ENCODE results near the gene MACIR.

MACIR gene

DNA sequence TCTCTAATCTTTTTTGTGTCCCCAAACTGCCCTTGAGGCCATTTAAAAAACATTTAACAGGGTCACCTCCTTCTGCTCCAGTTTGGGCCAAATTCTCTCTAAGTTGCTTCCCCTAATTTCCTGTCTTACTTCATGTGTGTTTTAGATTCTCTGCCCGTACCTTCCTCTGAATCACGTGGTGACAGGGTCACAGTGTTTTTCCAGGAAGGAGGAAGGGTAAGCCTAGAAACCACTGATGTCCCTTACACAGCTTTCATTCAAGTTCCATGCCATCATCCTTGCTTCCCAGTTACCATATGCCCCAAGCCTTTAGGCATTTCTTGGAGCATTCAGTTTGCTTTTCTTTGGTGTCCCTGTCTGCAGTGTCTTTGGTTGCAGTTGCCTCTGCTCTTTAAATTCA is 42.4 kb upstream of the MACIR start:
- Histone ChIP-seq H3K9ac (ENCODE audit: low read length) (no peak overlapping the region), H3K18ac (ENCODE audit: low read length) (no peak overlapping the region), H3K4ac (ENCODE audit: low read depth, low read length) (no peak overlapping the region), H2BK120ac (ENCODE audit: insufficient read depth, low read length, poor library complexity) (no peak overlapping the region), H3K27ac (ENCODE audit: low read depth, low read length) (no peak overlapping the region), H3K79me2 (ENCODE audit: control insufficient read depth, insufficient read depth, low read length, poor library complexity) (no peaks in the 10 kb centered on the region), H2BK5ac (ENCODE audit: low read depth, low read length, poor library complexity) (no peak overlapping the region), H2AFZ (ENCODE audit: insufficient read depth, low read length, poor library complexity) (no peak overlapping the region), H4K12ac (ENCODE audit: low read depth, low read length) (no peak overlapping the region), H3K9me3 (ENCODE audit: insufficient read depth, low read depth, low read length) (no peaks in the 10 kb centered on the region), H2BK12ac (ENCODE audit: low read length) (no peak overlapping the region), H4K91ac (ENCODE audit: low read depth, low read length) (no peak overlapping the region), H3K23ac (ENCODE audit: low read length) (no peak overlapping the region), H2AK5ac (ENCODE audit: low read length) (no peak overlapping the region), H3K4me1 (ENCODE audit: control insufficient read depth in 1 of 2, insufficient read depth in 2 of 2, low read length in 2 of 2) (no peaks in the 10 kb centered on the region), H3K27me3 (ENCODE audit: insufficient read depth, low read length) (no peaks in the 10 kb centered on the region), H3K4me2 (ENCODE audit: low read length) (no peak overlapping the region), H3K79me1 (ENCODE audit: low read length) (no peaks in the 10 kb centered on the region), H3K36me3 (ENCODE audit: control insufficient read depth in 1 of 2, insufficient read depth in 2 of 2, low read length in 2 of 2) (no peaks in the 10 kb centered on the region), H4K8ac (ENCODE audit: low read depth, low read length) (no peak overlapping the region), H3K4me3 (ENCODE audit: low read depth, low read length) (no peak overlapping the region), H3K14ac (ENCODE audit: low read length) (no peak overlapping the region)
- WGBS (ENCODE audit: extremely low coverage, insufficient coverage, insufficient read length): no CpG with 5 or more reads among the region's 2 CpGs
- DNase-seq: peak; percentile 14 to 37

GRCh38 chr5:103216697-103217096 is 41.9 kb upstream of the MACIR start:
- no peaks in the 10 kb centered on the region for H3K9me3 ChIP-seq (ENCODE audit: insufficient read depth, low read depth, low read length)
- no peak overlapping the region for H3K4me2 ChIP-seq (ENCODE audit: low read length)
- no peak overlapping the region for H4K91ac ChIP-seq (ENCODE audit: low read depth, low read length)
- H2BK120ac ChIP-seq (ENCODE audit: insufficient read depth, low read length, poor library complexity): no peak overlapping the region
- no peaks in the 10 kb centered on the region for H3K79me2 ChIP-seq (ENCODE audit: control insufficient read depth, insufficient read depth, low read length, poor library complexity)
- no peak overlapping the region for H3K9ac ChIP-seq (ENCODE audit: low read length)
- H2BK5ac ChIP-seq (ENCODE audit: low read depth, low read length, poor library complexity): no peak overlapping the region
- H3K4me1 ChIP-seq (ENCODE audit: control insufficient read depth in 1 of 2, insufficient read depth in 2 of 2, low read length in 2 of 2): no peaks in the 10 kb centered on the region
- H3K4ac ChIP-seq (ENCODE audit: low read depth, low read length): no peak overlapping the region
- H3K14ac ChIP-seq (ENCODE audit: low read length): no peak overlapping the region
- no peak overlapping the region for H2AK5ac ChIP-seq (ENCODE audit: low read length)
- H3K79me1 ChIP-seq (ENCODE audit: low read length): no peaks in the 10 kb centered on the region
- H4K12ac ChIP-seq (ENCODE audit: low read depth, low read length): no peak overlapping the region
- H3K23ac ChIP-seq (ENCODE audit: low read length): no peak overlapping the region
- WGBS (ENCODE audit: extremely low coverage, insufficient coverage, insufficient read length): no CpG with 5 or more reads among the region's 2 CpGs
- no peaks in the 10 kb centered on the region for H3K36me3 ChIP-seq (ENCODE audit: control insufficient read depth in 1 of 2, insufficient read depth in 2 of 2, low read length in 2 of 2)
- H3K27me3 ChIP-seq (ENCODE audit: insufficient read depth, low read length): no peaks in the 10 kb centered on the region
- H4K8ac ChIP-seq (ENCODE audit: low read depth, low read length): no peak overlapping the region
- H2AFZ ChIP-seq (ENCODE audit: insufficient read depth, low read length, poor library complexity): no peak overlapping the region
- no peak overlapping the region for H3K4me3 ChIP-seq (ENCODE audit: low read depth, low read length)
- H3K18ac ChIP-seq (ENCODE audit: low read length): no peak overlapping the region
- no peak overlapping the region for H3K27ac ChIP-seq (ENCODE audit: low read depth, low read length)
- H2BK12ac ChIP-seq (ENCODE audit: low read length): no peak overlapping the region
- DNase-seq: no peak

GRCh38 chr5:103217101-103217500 is 41.5 kb upstream of the MACIR start:
- H3K14ac ChIP-seq (ENCODE audit: low read length): no peak overlapping the region
- H3K9ac ChIP-seq (ENCODE audit: low read length): no peak overlapping the region

GRCh38 chr5:103218164-103218563 is 40.4 kb upstream of the MACIR start:
- peak overlapping the region; percentile 40 for H2BK12ac ChIP-seq (ENCODE audit: low read length)
- H3K4me3 ChIP-seq (ENCODE audit: low read depth, low read length): no peak overlapping the region
- no peak overlapping the region for H3K18ac ChIP-seq (ENCODE audit: low read length)
- no peaks in the 10 kb centered on the region for H3K4me1 ChIP-seq (ENCODE audit: control insufficient read depth in 1 of 2, insufficient read depth in 2 of 2, low read length in 2 of 2)
- H3K4me2 ChIP-seq (ENCODE audit: low read length): no peak overlapping the region
- H3K14ac ChIP-seq (ENCODE audit: low read length): no peak overlapping the region
- no peak overlapping the region for H4K91ac ChIP-seq (ENCODE audit: low read depth, low read length)
- no peak overlapping the region for H3K4ac ChIP-seq (ENCODE audit: low read depth, low read length)
- H3K79me1 ChIP-seq (ENCODE audit: low read length): no peaks in the 10 kb centered on the region
- H2BK5ac ChIP-seq (ENCODE audit: low read depth, low read length, poor library complexity): no peak overlapping the region
- no peak overlapping the region for H2AFZ ChIP-seq (ENCODE audit: insufficient read depth, low read length, poor library complexity)
- H3K36me3 ChIP-seq (ENCODE audit: control insufficient read depth in 1 of 2, insufficient read depth in 2 of 2, low read length in 2 of 2): no peaks in the 10 kb centered on the region
- H4K8ac ChIP-seq (ENCODE audit: low read depth, low read length): peak overlapping the region; percentile 38
- no peak overlapping the region for H2AK5ac ChIP-seq (ENCODE audit: low read length)
- H3K27ac ChIP-seq (ENCODE audit: low read depth, low read length): peak overlapping the region; percentile 17
- WGBS (ENCODE audit: extremely low coverage, insufficient coverage, insufficient read length): no CpG with 5 or more reads among the region's 5 CpGs
- no peak overlapping the region for H4K12ac ChIP-seq (ENCODE audit: low read depth, low read length)
- no peak overlapping the region for H3K9ac ChIP-seq (ENCODE audit: low read length)
- peak; percentile 46 to 90 for DNase-seq
- no peak overlapping the region for H3K23ac ChIP-seq (ENCODE audit: low read length)
- no peak overlapping the region for H2BK120ac ChIP-seq (ENCODE audit: insufficient read depth, low read length, poor library complexity)
- no peaks in the 10 kb centered on the region for H3K79me2 ChIP-seq (ENCODE audit: control insufficient read depth, insufficient read depth, low read length, poor library complexity)
- no peaks in the 10 kb centered on the region for H3K9me3 ChIP-seq (ENCODE audit: insufficient read depth, low read depth, low read length)
- H3K27me3 ChIP-seq (ENCODE audit: insufficient read depth, low read length): no peaks in the 10 kb centered on the region

More at GRCh38 chr5:103217101-103217500, 41.5 kb upstream of the MACIR start:
- Histone ChIP-seq H2AFZ (ENCODE audit: insufficient read depth, low read length, poor library complexity) (no peak overlapping the region), H3K4me2 (ENCODE audit: low read length) (no peak overlapping the region), H2BK12ac (ENCODE audit: low read length) (no peak overlapping the region), H3K27ac (ENCODE audit: low read depth, low read length) (no peak overlapping the region), H3K79me2 (ENCODE audit: control insufficient read depth, insufficient read depth, low read length, poor library complexity) (no peaks in the 10 kb centered on the region), H3K36me3 (ENCODE audit: control insufficient read depth in 1 of 2, insufficient read depth in 2 of 2, low read length in 2 of 2) (no peaks in the 10 kb centered on the region), H3K4me1 (ENCODE audit: control insufficient read depth in 1 of 2, insufficient read depth in 2 of 2, low read length in 2 of 2) (no peaks in the 10 kb centered on the region), H3K18ac (ENCODE audit: low read length) (no peak overlapping the region), H3K4me3 (ENCODE audit: low read depth, low read length) (no peak overlapping the region), H4K91ac (ENCODE audit: low read depth, low read length) (no peak overlapping the region), H3K79me1 (ENCODE audit: low read length) (no peaks in the 10 kb centered on the region), H2AK5ac (ENCODE audit: low read length) (no peak overlapping the region), H3K27me3 (ENCODE audit: insufficient read depth, low read length) (no peaks in the 10 kb centered on the region), H2BK120ac (ENCODE audit: insufficient read depth, low read length, poor library complexity) (no peak overlapping the region), H4K8ac (ENCODE audit: low read depth, low read length) (no peak overlapping the region), H2BK5ac (ENCODE audit: low read depth, low read length, poor library complexity) (no peak overlapping the region), H3K4ac (ENCODE audit: low read depth, low read length) (no peak overlapping the region), H4K12ac (ENCODE audit: low read depth, low read length) (no peak overlapping the region), H3K23ac (ENCODE audit: low read length) (no peak overlapping the region), H3K9me3 (ENCODE audit: insufficient read depth, low read depth, low read length) (no peaks in the 10 kb centered on the region)
- DNase-seq: no peak
